ENCODE data around the gene HSPA4. TPM values are rescaled to one million over a fixed set of nuclear protein-coding genes. Genes with fewer than 3 reads are reported as not detected.

HSPA4 gene
- total and polyA plus RNA-seq, 2 of the 13 experiments (the other 11 are each of a cell fraction or from before 2014, with no cell fraction given), result 36.6 to 231 TPM

GRCh38 chr5:133081703-133082102 is 29.9 kb downstream of the HSPA4 start:
- no peak for FAIRE-seq
- POLR2A ChIA-PET, result no interaction called here

GRCh38 chr5:133082128-133082527 is 30.3 kb downstream of the HSPA4 start:
- peaks cover 8 to 76% of the 10 kb centered on the region in 2 experiments for H3K36me3 ChIP-seq (replicated peaks in 1 of 2; ENCODE audit: control insufficient read depth in 1 of 2, insufficient read depth in 2 of 2, low read length in 2 of 2)

More at GRCh38 chr5:133081703-133082102, 29.9 kb downstream of the HSPA4 start:
- H3K9ac ChIP-seq (ENCODE audit: insufficient read depth, low read depth, low read length), result no peak overlapping the region
- no peak overlapping the region for H3K27ac ChIP-seq (ENCODE audit: extremely low read length, insufficient read depth, low read length)
- intact Hi-C loops (cut with micrococcal nuclease; ENCODE audit: unreplicated experiment) (no loop called here), in situ Hi-C loops (cut with HindIII; ENCODE audit: extremely low pct_ligation_motif_present, low pct_unique_long_range_greater_than_20kb) (loop anchor here (10.0 kb wide), 1 partner anchor 127 kb away; no protein-coding TSS in a partner anchor)
- H3K36me3 ChIP-seq (replicated peaks in 1 of 2; ENCODE audit: control insufficient read depth in 1 of 2, insufficient read depth in 2 of 2, low read length in 2 of 2), result peaks cover 7 to 76% of the 10 kb centered on the region in 2 experiments
- 100% methylated on average over 1 of the region's 1 CpG for WGBS (ENCODE audit: low lambda C conversion rate)
- no peak overlapping the region for H3K4me2 ChIP-seq (ENCODE audit: low read depth, low read length)
- TSS peak; percentile 18 for BruUV-seq (replicated peaks)
- no peaks in the 10 kb centered on the region for H3K4me1 ChIP-seq (ENCODE audit: insufficient read depth, low read length)
- CTCF ChIA-PET (ENCODE audit: low intra/inter-chr PET ratio, low total read pairs), result no interaction called here
- TF ChIP-seq POLR2A (IDR thresholded peaks at IDR 0.05; ENCODE audit: insufficient read depth in 1 of 2, low read depth in 2 of 2, low read length in 2 of 2), result no peak
- no peak for TF ChIP-seq CHCHD3 (CRISPR knock-in tag; IDR thresholded peaks at IDR 0.05)
- no peak for TF ChIP-seq FOXP1 (IDR thresholded peaks at IDR 0.05)
- no peak for TF ChIP-seq FOXP1 (CRISPR knock-in tag; IDR thresholded peaks at IDR 0.05)
- no peak for TF ChIP-seq HDAC1 (CRISPR knock-in tag; IDR thresholded peaks at IDR 0.05)
- no peak for TF ChIP-seq ZNF276 (CRISPR knock-in tag; IDR thresholded peaks at IDR 0.05; ENCODE audit: low read depth)
- no peak for TF ChIP-seq EHMT2 (IDR thresholded peaks at IDR 0.05; ENCODE audit: borderline replicate concordance, low read depth, low read length)
- TF ChIP-seq ZNF546 (CRISPR knock-in tag; conservative IDR thresholded peaks at IDR 0.05), result no peak
- no peak for TF ChIP-seq STAT5B (CRISPR knock-in tag; IDR thresholded peaks at IDR 0.05)
- DNase-seq (ENCODE audit: low spot score), result no peak
- H4K20me1 ChIP-seq (ENCODE audit: insufficient read depth, low read length), result peaks cover 4% of the 10 kb centered on the region; the same call in 1 of the 2 replicates
- H3K9me3 ChIP-seq (ENCODE audit: low read length), result no peaks in the 10 kb centered on the region
- H2AFZ ChIP-seq (ENCODE audit: low read length), result no peak overlapping the region
- no peaks in the 10 kb centered on the region for H3K27me3 ChIP-seq (ENCODE audit: control insufficient read depth in 1 of 2, insufficient read depth in 2 of 2, low read length in 2 of 2)
- no peak for ATAC-seq
- H3K79me2 ChIP-seq (ENCODE audit: insufficient read depth, low read length), result peaks cover 46% of the 10 kb centered on the region
- no peak overlapping the region for H3K4me3 ChIP-seq (replicated peaks in 1 of 3; ENCODE audit: insufficient read depth in 1 of 3, low read depth in 2 of 3, low read length in 3 of 3)

More at GRCh38 chr5:133082128-133082527, 30.3 kb downstream of the HSPA4 start:
- FAIRE-seq, result no peak
- Histone ChIP-seq H3K4me3 (replicated peaks in 1 of 3; ENCODE audit: insufficient read depth in 1 of 3, low read depth in 2 of 3, low read length in 3 of 3) (no peak overlapping the region), H3K9ac (ENCODE audit: insufficient read depth, low read depth, low read length) (no peak overlapping the region), H3K4me1 (ENCODE audit: insufficient read depth, low read length) (no peaks in the 10 kb centered on the region), H2AFZ (ENCODE audit: low read length) (no peak overlapping the region), H3K4me2 (ENCODE audit: low read depth, low read length) (no peak overlapping the region), H3K9me3 (ENCODE audit: low read length) (no peaks in the 10 kb centered on the region), H3K27me3 (ENCODE audit: control insufficient read depth in 1 of 2, insufficient read depth in 2 of 2, low read length in 2 of 2) (no peaks in the 10 kb centered on the region), H3K27ac (ENCODE audit: extremely low read length, insufficient read depth, low read length) (no peak overlapping the region), H3K79me2 (ENCODE audit: insufficient read depth, low read length) (peaks cover 47% of the 10 kb centered on the region), H4K20me1 (ENCODE audit: insufficient read depth, low read length) (peaks cover 4% of the 10 kb centered on the region; the same call in 1 of the 2 replicates)
- in situ Hi-C loops (cut with HindIII; ENCODE audit: extremely low pct_ligation_motif_present, low pct_unique_long_range_greater_than_20kb), result loop anchor here (10.0 kb wide), 1 partner anchor 127 kb away; no protein-coding TSS in a partner anchor
- ChIA-PET CTCF (ENCODE audit: low intra/inter-chr PET ratio, low total read pairs) (no interaction called here), POLR2A (no interaction called here)
- ATAC-seq, result no peak
- intact Hi-C loops (cut with micrococcal nuclease; ENCODE audit: unreplicated experiment), result no loop called here
- WGBS (ENCODE audit: low lambda C conversion rate), result 97% methylated on average over 4 of the region's 4 CpGs
- no peak for TF ChIP-seq FOXO1 (CRISPR knock-in tag; IDR thresholded peaks at IDR 0.05)
- TF ChIP-seq ZNF850 (CRISPR knock-in tag; conservative IDR thresholded peaks at IDR 0.05), result no peak
- no peak for TF ChIP-seq DZIP1 (CRISPR knock-in tag; IDR thresholded peaks at IDR 0.05)
- no peak for DNase-seq (ENCODE audit: low spot score)
- no TSS peak for BruUV-seq (replicated peaks)
